Small intestine (tissue), 7 donors: ENCODE results near the gene COL4A2. TPM values are rescaled to one million over a fixed set of nuclear protein-coding genes. Genes with fewer than 3 reads are reported as not detected.

Source experiments
- DNase-seq, 2 donors: peaks; one replicate each; pipeline versions ENCODE4 v3.0.0 to v3.0.0-alpha.2; 2013
- FAIRE-seq: peaks from 2 replicates; lab custom pipeline; 2012; peaks lifted over from hg19 to GRCh38; lab: Jason Lieb, UNC
- H3K27ac ChIP-seq, 3 donors: one replicate each; pipeline ENCODE4 v1.5.1; 2013; ENCODE audit warnings: low read length in 2 of 3, mild to moderate bottlenecking in 2 of 3, control low read depth in 1 of 3, inconsistent platforms in 1 of 3, low read depth in 1 of 3, moderate library complexity in 1 of 3
- H3K27me3 ChIP-seq, 3 donors: one replicate each; pipeline ENCODE4 v1.6.1; 2013; ENCODE audit warnings: low read length in 3 of 3, inconsistent platforms in 1 of 3; ENCODE audit not compliant: control insufficient read depth in 3 of 3, insufficient read depth in 3 of 3
- H3K36me3 ChIP-seq, 3 donors: one replicate each; pipeline ENCODE4 v1.6.1; 2013; ENCODE audit warnings: low read length in 3 of 3, inconsistent platforms in 1 of 3, low read depth in 1 of 3, mild to moderate bottlenecking in 1 of 3, moderate library complexity in 1 of 3; ENCODE audit not compliant: control insufficient read depth in 3 of 3, insufficient read depth in 2 of 3
- H3K4me1 ChIP-seq, 3 donors: one replicate each; pipeline ENCODE4 v1.6.1; 2013; ENCODE audit warnings: low read length in 2 of 3, inconsistent platforms in 1 of 3, low read depth in 1 of 3, mild to moderate bottlenecking in 1 of 3, moderate library complexity in 1 of 3; ENCODE audit not compliant: control insufficient read depth in 3 of 3, insufficient read depth in 2 of 3
- H3K4me3 ChIP-seq, 3 donors: one replicate each; pipeline ENCODE4 v1.5.1; 2013; ENCODE audit warnings: low read length in 3 of 3, control low read depth in 1 of 3, inconsistent platforms in 1 of 3, low read depth in 1 of 3, mild to moderate bottlenecking in 1 of 3, moderate library complexity in 1 of 3
- H3K9me3 ChIP-seq, 2 donors: one replicate each; pipeline ENCODE4 v1.6.1; 2013; ENCODE audit warnings: low read depth in 1 of 2, low read length in 1 of 2; ENCODE audit not compliant: control insufficient read depth in 2 of 2, insufficient read depth in 1 of 2
- WGBS, 3 donors: extraction: QIAGEN DNeasy Blood & Tissue Kit; methylation state at CpG; one replicate each; pipeline ENCODE4 v1.1.7; 2013; 5-methylcytosine and 5-hydroxymethylcytosine counted together
- polyA plus RNA-seq, 4 donors: library from polyadenylated mRNA; stranded (reverse) in 3 of 4; unstranded in 1 of 4; fragments of 200-250 nt in 3 of 4; fragments of 120-200 nt in 1 of 4; gene quantifications; one replicate each; pipeline versions ENCODE4 v1.2.1 to v1.2.3, GENCODE V29; 2013
- donor health status: healthy with polysubstance abuse.
- donor health status: control.
- donor health status: control.
- donor health status: Bipolar disorder and iron deficiency.
- donor health status: healthy.

The COL4A2 gene
- polyA plus RNA-seq, 4 donors, result 42.3 to 120 (median 64.6) TPM

DNA sequence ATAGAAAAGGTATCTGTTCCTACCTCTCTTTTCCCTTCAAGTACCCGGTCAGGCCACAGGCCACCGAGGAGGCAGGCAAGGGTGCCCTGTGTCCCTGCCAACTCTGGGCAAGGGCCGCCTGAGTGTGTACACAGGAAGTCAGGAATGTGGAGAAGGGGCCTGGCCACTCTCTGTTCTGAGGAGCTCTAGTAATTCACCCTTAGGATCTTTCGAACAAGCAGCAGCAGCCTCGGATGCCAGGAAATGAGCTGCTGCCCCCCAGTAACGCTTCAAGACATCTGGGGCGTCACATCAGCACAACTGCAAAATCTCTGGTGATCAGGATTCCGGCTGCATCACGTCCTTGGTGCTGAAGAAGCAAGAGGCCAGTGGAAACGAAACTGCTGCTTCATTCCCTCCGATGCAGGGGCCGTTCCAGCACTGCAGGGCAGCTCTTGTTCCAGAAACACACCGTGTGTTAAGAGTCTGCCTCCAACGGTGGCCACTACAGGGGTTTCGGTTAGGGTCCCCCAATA lies 252.4 kb downstream of the COL4A2 start:
- 14 to 34% (median 22%) methylated on average over 15 of the region's 15 CpGs for WGBS, 3 donors
- peaks cover 0 to 4% of the 10 kb centered on the region in 2 donors for H3K9me3 ChIP-seq
- no peaks in the 10 kb centered on the region for H3K27me3 ChIP-seq
- peaks cover 3 to 36% (median 9%) of the 10 kb centered on the region in 3 donors for H3K4me1 ChIP-seq
- H3K27ac ChIP-seq, result peak overlapping the region; percentile 56 to 97 (median 96)
- H3K36me3 ChIP-seq, result peaks cover 0 to 41% (median 4%) of the 10 kb centered on the region in 3 donors
- DNase-seq (peak; percentile 48 to 75), FAIRE-seq (no peak)
- peak overlapping the region in 2 of 3 donors; percentile 67 to 94 for H3K4me3 ChIP-seq

- H3K27ac ChIP-seq, result peak overlapping the region; percentile 56 to 97 (median 96)
- peaks cover 0 to 4% of the 10 kb centered on the region in 2 donors for H3K9me3 ChIP-seq
- peaks cover 0 to 38% (median 4%) of the 10 kb centered on the region in 3 donors for H3K36me3 ChIP-seq
- FAIRE-seq, result no peak
- WGBS, 3 donors, result 9 to 42% (median 34%) methylated on average over 6 of the region's 6 CpGs
- peak in 1 of 2 donors; percentile 42 for DNase-seq
- peaks cover 3 to 33% (median 8%) of the 10 kb centered on the region in 3 donors for H3K4me1 ChIP-seq
- H3K27me3 ChIP-seq, result no peaks in the 10 kb centered on the region
- H3K4me3 ChIP-seq, result peak overlapping the region in 2 of 3 donors; percentile 67 to 94
These were observed 252.9 kb downstream of the COL4A2 start for GRCh38 chr13:110559986-110560385.

GRCh38 chr13:110560601-110561343 lies 253.7 kb downstream of the COL4A2 start:
- Histone ChIP-seq H3K9me3 (peaks cover 0 to 4% of the 10 kb centered on the region in 2 donors), H3K4me3 (peak overlapping the region; percentile 67 to 94 (median 74)), H3K36me3 (peaks cover 0 to 33% (median 4%) of the 10 kb centered on the region in 3 donors), H3K27me3 (no peaks in the 10 kb centered on the region), H3K4me1 (peaks cover 0 to 25% (median 8%) of the 10 kb centered on the region in 3 donors), H3K27ac (peak overlapping the region; percentile 96 to 98 (median 97))
- FAIRE-seq (no peak), DNase-seq (no peak)
- 1 to 3% (median 2%) methylated on average over 23 to 29 of the region's 29 CpGs for WGBS, 3 donors

- H3K4me3 ChIP-seq, result peak within 1 kb of the TSS; percentile 67 to 94 (median 74)
- no peaks in the 10 kb centered on the region for H3K27me3 ChIP-seq
- WGBS, 3 donors, result 1% methylated on average over 47 to 79 of the region's 79 CpGs
- DNase-seq (peak; percentile 90 to 93), FAIRE-seq (no peak)
- H3K36me3 ChIP-seq, result peaks cover 0 to 31% (median 4%) of the 10 kb centered on the region in 3 donors
- H3K27ac ChIP-seq, result peak within 1 kb of the TSS; percentile 96 to 98 (median 97)
- H3K4me1 ChIP-seq, result peaks cover 0 to 18% (median 8%) of the 10 kb centered on the region in 3 donors
- H3K9me3 ChIP-seq, result peaks cover 0 to 4% of the 10 kb centered on the region in 2 donors
These were observed 254.4 kb downstream of the COL4A2 start, which contains the start of gene RAB20 for GRCh38 chr13:110561344-110562035. RAB20 (minus strand) TSS chr13:110561722; CDS start chr13:110561519, 203 bp downstream.

DNA sequence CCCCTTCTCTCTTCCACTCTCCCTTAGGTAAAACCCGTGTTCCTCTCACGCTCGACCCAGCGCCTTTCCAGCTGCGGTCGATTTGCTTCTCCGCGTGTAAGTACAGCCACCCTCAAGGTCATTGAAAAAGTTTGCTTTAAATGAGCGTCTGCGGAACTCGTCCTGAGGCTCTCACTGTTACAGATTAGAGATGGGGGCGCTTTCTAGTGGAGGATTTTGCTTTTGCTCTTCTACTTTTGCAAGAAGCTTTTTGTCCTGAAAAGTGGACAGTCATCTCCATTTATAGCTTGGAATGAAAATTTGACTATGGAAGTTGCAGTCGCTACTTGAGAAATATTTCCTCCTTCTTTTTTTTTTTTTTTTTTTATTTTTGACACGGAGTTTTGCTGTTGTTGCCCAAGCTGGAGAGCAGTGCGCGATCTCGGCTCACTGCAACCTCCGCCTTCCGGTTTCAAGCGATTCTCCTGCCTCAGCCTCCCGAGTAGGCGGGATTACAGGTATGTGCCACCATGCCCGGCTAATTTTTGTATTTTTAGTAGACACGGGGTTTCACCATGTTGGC lies 255.0 kb downstream of the COL4A2 start:
- H3K27ac ChIP-seq, result peak overlapping the region; percentile 68 to 97 (median 95)
- peak overlapping the region; percentile 61 to 94 (median 67) for H3K4me3 ChIP-seq
- no peak for FAIRE-seq
- no peaks in the 10 kb centered on the region for H3K27me3 ChIP-seq
- peaks cover 0 to 25% (median 2%) of the 10 kb centered on the region in 3 donors for H3K36me3 ChIP-seq
- 3 to 8% (median 6%) methylated on average over 24 of the region's 24 CpGs for WGBS, 3 donors
- peaks cover 0 to 14% (median 5%) of the 10 kb centered on the region in 3 donors for H3K4me1 ChIP-seq
- DNase-seq, result no peak
- H3K9me3 ChIP-seq, result no peaks in the 10 kb centered on the region

Other genes with a start within 250 kb of the COL4A2 start
- gene COL4A1, start 127 bp upstream of the COL4A2 start, polyA plus RNA-seq, result 10 to 100 TPM in 2 of 4 donors, 1 to 10 TPM in 2; 3.1 to 85.7 (median 32.2) TPM